ENCODE measurements around the gene TBC1D7. TPM values are rescaled to one million over a fixed set of nuclear protein-coding genes. Genes with fewer than 3 reads are reported as not detected.

The TBC1D7 gene
- total RNA-seq, 1 experiment from 2014 or later = 35.2 TPM

DNA sequence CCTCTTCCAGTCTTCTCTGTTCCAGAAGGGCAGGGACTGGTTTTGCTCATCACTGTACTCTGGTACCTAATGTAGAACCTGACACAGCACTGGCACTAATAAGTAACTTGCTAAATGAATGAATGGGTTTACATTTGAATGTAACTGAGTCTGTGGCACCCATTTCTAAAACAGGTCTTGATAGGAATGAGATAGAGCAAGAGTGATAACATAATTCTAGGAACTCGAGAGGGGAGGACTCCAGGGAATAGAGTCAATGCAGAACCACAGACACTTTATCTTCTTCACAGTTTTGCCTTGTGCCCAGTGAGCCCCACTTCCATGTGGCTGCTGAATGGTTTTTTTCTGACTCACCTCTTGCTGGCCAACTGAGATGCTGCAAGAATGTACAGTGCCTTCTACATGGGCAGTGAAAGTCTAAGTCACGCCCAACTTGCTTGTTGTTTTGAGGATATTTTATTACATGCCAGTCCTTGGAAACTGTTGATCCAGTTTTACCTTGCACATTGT is 61.1 kb downstream of the TBC1D7 start:
- no peak for DNase-seq
- no peaks in the 10 kb centered on the region for H3K27me3 ChIP-seq (ENCODE audit: control insufficient read depth, insufficient read depth, low read length)
- no peaks in the 10 kb centered on the region for H3K36me3 ChIP-seq (replicated peaks; ENCODE audit: control insufficient read depth, insufficient read depth, low read length)
- no peak overlapping the region for H3K4me3 ChIP-seq (ENCODE audit: insufficient read depth, low read depth, low read length)

DNA sequence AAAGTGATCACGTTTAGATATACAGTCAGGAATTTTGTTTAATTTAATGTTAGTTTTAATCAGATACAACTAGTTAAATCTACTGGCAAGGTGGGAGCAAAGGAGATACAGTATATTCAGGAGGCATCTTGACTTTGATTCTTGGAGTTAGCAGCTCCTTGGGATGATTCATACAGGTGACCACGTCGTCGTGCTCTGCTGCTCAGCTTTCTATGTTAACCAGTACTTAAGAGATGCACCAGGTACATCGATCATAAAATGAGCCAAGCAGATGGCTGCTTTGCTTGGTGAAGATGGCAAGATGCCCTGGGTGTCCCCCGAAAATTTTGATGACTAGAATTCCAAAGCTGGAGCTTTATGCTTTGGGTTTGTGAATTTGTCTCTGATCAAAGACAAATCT is 64.7 kb downstream of the TBC1D7 start:
- H3K36me3 ChIP-seq (replicated peaks; ENCODE audit: control insufficient read depth, insufficient read depth, low read length) = no peaks in the 10 kb centered on the region
- H3K27me3 ChIP-seq (ENCODE audit: control insufficient read depth, insufficient read depth, low read length) = no peaks in the 10 kb centered on the region
- no peak overlapping the region for H3K4me3 ChIP-seq (ENCODE audit: insufficient read depth, low read depth, low read length)
- DNase-seq = no peak

DNA sequence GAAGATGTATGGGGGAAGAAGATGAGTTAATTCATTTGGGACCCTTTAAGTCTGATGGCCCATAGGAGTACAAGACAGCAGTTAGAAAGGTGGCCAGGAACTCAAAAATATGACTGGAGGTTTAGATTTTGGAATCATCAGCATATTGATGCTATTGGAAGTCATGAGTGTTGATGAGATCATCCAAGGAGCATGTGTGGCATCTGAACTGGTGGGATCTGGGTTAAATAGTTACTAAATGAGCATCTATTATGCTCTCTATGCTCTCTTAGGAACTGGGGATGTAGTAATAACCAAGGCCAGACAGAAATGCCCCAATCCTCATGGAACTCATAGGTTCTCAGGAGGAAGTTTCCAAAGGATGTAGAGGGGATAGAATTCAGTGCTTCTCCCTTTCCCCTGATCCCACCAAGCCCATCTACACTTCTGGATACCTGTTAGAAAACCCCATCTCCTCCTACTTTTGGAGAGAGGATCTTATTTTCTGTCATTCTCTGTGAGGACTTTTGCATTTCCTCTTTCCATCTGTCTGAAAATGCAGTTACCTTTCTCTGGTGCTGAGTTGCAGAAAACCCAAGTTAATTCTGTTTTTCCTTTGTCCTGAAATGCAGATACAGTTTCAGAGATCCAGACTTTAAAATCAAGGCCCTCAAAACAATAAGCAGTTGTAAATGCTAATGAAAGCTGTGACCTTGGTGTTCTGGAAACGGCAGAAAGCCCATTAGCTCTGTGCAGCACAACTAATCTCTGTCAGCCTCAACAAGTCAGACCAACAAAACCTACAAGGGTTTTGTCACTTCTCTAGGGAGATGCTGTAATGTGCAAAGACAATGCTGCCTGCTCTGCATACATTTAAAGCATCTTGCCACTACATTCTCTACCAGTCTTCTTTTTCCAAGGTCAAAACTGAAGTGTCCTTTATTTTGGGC is 65.8 kb downstream of the TBC1D7 start:
- DNase-seq = no peak
- H3K4me3 ChIP-seq (ENCODE audit: insufficient read depth, low read depth, low read length) = no peak overlapping the region
- no peaks in the 10 kb centered on the region for H3K36me3 ChIP-seq (replicated peaks; ENCODE audit: control insufficient read depth, insufficient read depth, low read length)

DNA sequence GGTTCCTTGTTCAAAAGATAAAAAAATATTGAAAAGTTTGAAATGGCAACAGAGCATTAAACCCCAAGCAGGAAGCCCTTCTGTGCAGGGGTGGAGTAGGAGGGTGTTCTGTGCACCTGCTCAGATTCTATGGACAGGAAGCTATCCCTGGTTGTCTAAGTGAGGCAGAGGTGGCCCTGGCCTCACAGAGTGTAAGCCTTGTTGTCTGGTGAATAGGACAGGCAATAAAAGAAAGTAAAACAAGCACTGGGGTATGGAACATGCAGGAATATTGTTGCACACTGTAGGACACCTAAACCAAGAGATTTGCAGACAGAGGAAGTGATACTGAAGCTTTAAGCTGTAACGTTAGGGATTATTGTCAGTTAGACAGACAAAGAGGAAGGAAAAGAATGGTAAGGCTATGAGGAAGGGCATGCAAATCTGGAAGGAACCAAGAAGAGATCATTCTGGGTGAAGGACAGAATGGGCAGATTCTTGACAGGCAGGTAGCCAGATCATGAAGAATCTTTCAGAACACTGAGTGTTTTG is 66.8 kb downstream of the TBC1D7 start:
- Histone ChIP-seq H3K36me3 (replicated peaks; ENCODE audit: control insufficient read depth, insufficient read depth, low read length) (no peaks in the 10 kb centered on the region), H3K4me3 (ENCODE audit: insufficient read depth, low read depth, low read length) (no peak overlapping the region)
- no peak for DNase-seq

More for the DNA sequence above, 65.8 kb downstream of the TBC1D7 start:
- no peaks in the 10 kb centered on the region for H3K27me3 ChIP-seq (ENCODE audit: control insufficient read depth, insufficient read depth, low read length)

DNA sequence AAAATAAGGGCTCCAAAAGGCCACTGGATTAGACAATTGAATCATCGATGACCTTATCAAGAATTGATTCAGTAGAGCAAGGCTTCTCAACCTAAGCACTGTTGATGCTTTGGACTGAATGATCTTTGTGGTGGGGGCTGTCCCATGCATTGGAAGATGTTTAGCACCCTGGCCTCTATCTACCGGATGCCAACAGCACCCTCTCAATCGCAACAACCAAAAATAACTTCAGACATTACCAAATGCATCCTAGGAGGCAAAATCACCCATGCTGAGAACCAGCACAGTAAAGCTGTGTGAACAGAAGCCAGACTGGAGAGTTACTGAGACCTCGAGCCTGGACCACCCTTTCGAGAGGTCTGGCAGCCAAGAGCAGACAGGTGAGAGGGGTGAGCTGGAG is 67.5 kb downstream of the TBC1D7 start:
- no peaks in the 10 kb centered on the region for H3K27me3 ChIP-seq (ENCODE audit: control insufficient read depth, insufficient read depth, low read length)
- no peak overlapping the region for H3K4me3 ChIP-seq (ENCODE audit: insufficient read depth, low read depth, low read length)
- no peak for DNase-seq
- H3K36me3 ChIP-seq (replicated peaks; ENCODE audit: control insufficient read depth, insufficient read depth, low read length) = no peaks in the 10 kb centered on the region

More for the DNA sequence above, 66.8 kb downstream of the TBC1D7 start:
- no peaks in the 10 kb centered on the region for H3K27me3 ChIP-seq (ENCODE audit: control insufficient read depth, insufficient read depth, low read length)

DNA sequence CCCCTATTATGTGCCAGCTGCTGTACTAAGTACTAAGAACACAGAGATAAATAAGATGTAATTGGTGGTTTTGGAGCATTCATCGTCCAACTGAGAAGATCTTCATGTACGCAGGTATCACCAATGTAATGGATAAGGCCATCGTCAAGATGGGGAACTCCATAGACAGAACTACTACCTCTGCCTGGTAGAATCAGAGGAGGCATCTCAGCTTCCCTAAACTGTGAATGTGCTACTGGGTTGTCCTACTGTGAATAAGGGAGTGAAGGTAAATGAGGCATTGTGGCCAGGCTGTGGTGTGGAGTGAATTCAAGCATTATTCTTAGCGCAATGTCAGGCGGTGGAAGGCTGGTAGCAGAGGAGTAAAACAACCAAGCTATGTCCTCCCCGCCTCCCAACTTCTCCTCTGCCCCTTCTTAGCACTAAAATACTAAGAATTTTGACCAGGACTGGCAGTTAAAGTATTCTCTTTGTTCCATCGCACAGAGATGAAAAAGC is 68.2 kb downstream of the TBC1D7 start:
- H3K27me3 ChIP-seq (ENCODE audit: control insufficient read depth, insufficient read depth, low read length) = no peaks in the 10 kb centered on the region
- no peak for DNase-seq
- H3K4me3 ChIP-seq (ENCODE audit: insufficient read depth, low read depth, low read length) = no peak overlapping the region
- no peaks in the 10 kb centered on the region for H3K36me3 ChIP-seq (replicated peaks; ENCODE audit: control insufficient read depth, insufficient read depth, low read length)

DNA sequence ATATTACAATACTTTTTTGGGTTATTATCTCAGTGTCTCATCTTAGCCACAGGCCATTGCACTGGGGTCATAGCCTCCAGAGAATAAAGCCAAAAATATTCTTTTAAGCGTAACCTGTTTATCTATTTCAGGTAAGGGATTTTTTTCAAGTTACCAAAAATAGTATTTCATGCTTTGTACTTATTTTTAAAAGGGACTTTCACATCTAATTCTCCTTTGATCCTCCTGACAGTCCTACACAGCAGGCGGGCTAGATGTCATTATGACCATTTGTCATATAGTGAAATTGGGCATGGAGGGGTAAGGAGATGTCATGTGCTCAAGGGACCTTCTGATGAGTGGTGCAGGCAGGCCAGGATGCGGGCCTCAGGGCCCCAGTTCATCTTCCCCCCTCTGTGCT is 68.9 kb downstream of the TBC1D7 start:
- no peak for DNase-seq
- Histone ChIP-seq H3K4me3 (ENCODE audit: insufficient read depth, low read depth, low read length) (no peak overlapping the region), H3K36me3 (replicated peaks; ENCODE audit: control insufficient read depth, insufficient read depth, low read length) (no peaks in the 10 kb centered on the region), H3K27me3 (ENCODE audit: control insufficient read depth, insufficient read depth, low read length) (no peaks in the 10 kb centered on the region)

DNA sequence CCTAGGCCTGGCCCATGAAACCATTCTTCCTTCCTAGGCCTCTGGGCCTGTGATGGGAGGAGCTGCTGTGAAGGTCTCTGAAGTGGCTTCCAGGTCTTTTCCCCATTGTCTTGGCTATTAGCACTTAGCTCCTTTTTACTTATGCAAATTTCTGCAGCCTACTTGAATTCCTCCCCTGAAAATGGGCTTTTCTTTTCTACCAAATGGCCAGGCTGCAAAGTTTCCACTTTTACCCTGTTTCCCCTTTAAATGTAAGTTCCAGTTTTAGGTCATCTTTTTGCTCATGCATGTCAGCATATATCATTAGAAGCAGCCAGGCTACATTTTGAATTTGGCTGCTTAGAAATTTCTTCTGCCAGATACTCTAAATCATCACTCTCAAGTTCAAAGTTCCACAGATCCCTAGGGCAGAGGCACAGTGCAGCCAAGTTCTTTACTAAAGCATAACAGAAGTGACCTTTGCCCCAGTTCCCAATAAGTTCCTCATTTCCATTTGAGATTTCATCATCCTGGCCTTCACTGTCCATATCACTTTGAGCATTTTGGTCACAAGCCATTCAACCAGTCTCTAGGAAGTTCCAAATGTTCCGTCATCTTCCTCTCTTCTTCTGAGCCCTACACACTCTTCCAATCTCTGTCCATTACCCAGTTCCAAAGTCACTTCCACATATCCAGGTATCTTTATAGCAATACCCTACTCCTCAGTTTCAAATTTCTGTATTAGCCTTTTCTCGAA is 71.9 kb downstream of the TBC1D7 start:
- no peak overlapping the region for H3K4me3 ChIP-seq (ENCODE audit: insufficient read depth, low read depth, low read length)
- H3K36me3 ChIP-seq (replicated peaks; ENCODE audit: control insufficient read depth, insufficient read depth, low read length) = no peaks in the 10 kb centered on the region
- no peak for DNase-seq
- no peaks in the 10 kb centered on the region for H3K27me3 ChIP-seq (ENCODE audit: control insufficient read depth, insufficient read depth, low read length)

Other genes starting within 250 kb of the TBC1D7 start
- gene GFOD1, start 159.1 kb upstream of the TBC1D7 start, total RNA-seq (2014; rRNA removed; shearing (Covaris generic)) = 3.4 and 4.4 TPM in 2 replicates
- 9.8 and 15.5 TPM in 2 replicates for gene SIRT5, start 246.1 kb upstream of the TBC1D7 start, total RNA-seq (2014; rRNA removed; shearing (Covaris generic))

Data from H7 (cell line).